Activated CD4-positive, CD25-positive, alpha-beta regulatory T cell treated with anti-CD3 and anti-CD28 coated beads, Interleukin-2, amount 50 U/mL, for 16 hours (primary cell): Measurements from ENCODE around the gene HOXC6.

Source experiments
- DNase-seq: peaks from one replicate; pipeline ENCODE4 v3.0.0-alpha.2; 2020; ENCODE audit warnings: low read depth, low spot score

HOXC6 gene

DNA sequence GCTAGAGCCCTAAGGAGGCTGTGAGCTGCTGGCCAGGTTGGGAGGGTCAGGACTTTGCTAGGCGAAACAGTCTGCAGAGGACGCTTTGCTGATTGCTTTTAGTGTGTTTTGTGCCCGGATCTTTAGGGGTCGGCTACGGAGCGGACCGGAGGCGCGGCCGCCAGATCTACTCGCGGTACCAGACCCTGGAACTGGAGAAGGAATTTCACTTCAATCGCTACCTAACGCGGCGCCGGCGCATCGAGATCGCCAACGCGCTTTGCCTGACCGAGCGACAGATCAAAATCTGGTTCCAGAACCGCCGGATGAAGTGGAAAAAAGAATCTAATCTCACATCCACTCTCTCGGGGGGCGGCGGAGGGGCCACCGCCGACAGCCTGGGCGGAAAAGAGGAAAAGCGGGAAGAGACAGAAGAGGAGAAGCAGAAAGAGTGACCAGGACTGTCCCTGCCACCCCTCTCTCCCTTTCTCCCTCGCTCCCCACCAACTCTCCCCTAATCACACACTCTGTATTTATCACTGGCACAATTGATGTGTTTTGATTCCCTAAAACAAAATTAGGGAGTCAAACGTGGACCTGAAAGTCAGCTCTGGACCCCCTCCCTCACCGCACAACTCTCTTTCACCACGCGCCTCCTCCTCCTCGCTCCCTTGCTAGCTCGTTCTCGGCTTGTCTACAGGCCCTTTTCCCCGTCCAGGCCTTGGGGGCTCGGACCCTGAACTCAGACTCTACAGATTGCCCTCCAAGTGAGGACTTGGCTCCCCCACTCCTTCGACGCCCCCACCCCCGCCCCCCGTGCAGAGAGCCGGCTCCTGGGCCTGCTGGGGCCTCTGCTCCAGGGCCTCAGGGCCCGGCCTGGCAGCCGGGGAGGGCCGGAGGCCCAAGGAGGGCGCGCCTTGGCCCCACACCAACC lies 1.5 kb downstream of the HOXC6 start:
- no peak for DNase-seq

DNA sequence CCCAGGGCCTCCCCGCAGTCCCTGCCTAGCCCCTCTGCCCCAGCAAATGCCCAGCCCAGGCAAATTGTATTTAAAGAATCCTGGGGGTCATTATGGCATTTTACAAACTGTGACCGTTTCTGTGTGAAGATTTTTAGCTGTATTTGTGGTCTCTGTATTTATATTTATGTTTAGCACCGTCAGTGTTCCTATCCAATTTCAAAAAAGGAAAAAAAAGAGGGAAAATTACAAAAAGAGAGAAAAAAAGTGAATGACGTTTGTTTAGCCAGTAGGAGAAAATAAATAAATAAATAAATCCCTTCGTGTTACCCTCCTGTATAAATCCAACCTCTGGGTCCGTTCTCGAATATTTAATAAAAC lies 2.2 kb downstream of the HOXC6 start:
- DNase-seq: no peak

DNA sequence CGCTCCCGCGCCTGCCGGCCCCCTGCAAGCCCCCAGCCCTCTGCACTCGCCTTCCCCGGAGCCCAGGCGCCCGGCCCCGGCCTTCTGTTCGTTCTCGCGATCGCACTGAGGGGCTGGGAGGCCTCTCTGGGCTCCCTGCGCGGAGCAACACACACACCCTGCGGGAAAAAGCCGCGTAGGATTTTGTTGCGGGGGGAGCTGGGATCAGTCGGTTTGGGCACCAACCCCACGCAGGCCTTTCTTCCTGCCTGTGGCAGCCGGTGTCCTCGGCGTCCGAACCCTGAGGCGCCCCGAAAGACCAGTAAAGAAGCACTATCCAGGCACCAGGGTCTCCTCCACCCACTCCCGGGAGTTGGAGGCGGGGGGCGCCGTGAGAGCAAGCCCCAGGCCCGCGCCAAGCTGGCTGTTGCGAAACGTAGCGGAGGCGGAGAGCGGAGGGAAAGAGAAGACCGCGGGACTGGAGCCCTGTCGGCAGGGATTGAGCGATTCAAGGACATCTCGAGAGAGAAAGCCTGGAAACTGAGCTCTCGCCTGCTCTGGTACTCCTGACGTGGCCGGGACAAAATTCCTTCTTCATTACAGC lies 2.7 kb downstream of the HOXC6 start:
- DNase-seq: no peak

DNA sequence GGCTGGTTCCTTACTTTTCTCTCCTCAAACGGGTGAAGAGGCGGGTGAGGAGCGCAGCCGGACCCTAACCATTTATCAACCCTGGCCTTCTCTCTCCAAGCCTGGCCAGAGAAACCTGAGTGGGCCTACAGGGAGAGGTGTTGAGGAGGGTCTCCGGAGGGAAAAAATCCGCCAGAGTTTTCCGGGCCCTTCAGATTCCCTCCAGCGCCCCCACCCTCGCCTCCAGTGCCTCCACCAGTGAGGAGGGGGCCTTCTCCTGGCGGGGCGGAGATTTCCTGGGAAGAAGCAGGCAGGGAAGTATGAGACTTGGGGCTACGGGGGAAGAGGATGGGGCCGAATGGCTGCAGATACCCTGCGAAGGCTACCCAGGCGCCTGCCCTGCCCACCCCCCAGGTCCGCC lies 3.2 kb downstream of the HOXC6 start:
- no peak for DNase-seq

DNA sequence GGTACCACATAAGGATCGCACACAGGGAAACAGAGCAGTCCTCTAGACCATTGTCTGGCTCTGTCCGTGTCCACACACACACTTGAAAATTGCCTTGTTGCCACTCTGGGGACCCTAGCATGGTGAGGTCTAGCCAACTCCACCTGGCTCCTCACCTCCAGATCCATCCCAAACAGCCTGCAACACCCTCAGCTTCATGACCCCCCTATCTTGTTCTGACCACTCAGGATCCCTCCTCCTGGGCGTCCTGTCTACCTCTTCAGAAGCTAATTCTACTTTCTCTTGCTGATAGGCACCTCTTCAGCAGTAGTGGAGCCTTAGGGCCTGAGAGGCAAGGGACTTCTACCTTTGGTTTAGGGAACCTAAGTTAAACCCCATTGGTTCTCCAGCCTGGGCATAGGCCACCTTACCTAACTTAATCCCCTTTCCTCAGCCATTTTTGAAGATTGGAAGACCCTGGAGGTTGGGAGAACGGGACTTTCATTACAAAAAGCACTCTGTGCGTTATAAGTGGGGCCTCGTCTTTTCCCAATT lies 3.9 kb downstream of the HOXC6 start:
- no peak for DNase-seq

DNA sequence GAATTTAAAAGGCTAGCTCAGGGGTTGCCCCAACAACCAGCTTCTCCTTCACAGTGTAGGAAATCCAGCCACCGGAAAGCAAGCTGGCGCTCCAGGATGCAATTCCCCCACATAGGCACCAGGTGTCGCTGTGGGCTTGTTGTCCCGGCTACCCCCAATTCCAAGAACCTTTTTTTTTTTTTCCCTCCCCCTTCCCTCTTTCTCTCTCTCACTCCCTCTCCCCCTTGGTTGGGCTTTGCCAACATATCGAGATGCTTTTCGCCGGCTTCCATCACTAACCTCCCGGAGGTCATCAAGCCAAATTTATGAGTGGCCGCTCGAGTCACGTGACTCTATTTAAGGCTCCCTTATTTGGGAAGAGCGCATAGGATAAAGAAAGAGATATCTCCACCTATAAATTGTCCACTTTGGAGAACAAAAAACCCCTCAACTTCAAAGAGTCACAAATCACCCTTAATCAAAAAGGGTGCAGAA lies 4.4 kb downstream of the HOXC6 start, which contains the start of gene HOXC5:
HOXC5 (plus strand) TSS at position 424 of the 474 bp plus-strand sequence. CDS start 73 bp downstream, outside the sequence.
- peak; percentile 6 for DNase-seq

DNA sequence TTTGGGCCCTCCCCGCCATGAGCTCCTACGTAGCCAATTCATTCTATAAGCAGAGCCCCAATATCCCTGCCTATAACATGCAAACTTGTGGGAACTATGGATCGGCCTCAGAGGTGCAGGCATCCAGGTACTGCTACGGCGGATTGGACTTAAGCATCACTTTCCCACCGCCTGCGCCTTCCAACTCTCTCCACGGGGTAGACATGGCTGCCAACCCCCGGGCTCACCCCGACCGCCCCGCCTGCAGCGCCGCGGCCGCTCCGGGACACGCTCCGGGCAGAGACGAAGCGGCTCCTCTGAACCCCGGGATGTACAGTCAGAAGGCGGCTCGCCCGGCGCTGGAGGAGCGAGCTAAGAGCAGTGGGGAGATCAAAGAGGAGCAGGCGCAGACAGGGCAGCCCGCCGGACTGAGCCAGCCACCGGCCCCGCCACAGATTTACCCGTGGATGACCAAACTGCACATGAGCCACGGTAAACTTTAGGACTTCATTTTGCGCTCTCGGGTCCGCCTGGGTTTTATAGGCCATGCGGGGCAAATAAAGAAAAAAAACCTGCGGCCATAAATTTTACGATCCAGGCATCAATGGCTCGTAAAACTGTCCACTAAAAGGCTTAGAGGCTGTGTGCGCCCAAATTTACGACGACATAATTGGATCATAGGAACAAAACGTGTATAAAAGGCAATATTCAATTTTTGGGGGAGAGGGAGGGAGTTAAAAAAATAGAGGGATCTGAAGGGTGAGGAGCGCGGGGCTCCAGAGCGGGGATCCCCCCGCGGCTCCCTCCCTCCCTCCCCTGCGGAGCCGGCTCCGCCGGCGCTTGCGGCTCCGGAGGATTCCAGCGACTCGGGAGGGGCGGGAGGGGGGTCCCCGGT lies 5.1 kb downstream of the HOXC6 start:
- DNase-seq: no peak

DNA sequence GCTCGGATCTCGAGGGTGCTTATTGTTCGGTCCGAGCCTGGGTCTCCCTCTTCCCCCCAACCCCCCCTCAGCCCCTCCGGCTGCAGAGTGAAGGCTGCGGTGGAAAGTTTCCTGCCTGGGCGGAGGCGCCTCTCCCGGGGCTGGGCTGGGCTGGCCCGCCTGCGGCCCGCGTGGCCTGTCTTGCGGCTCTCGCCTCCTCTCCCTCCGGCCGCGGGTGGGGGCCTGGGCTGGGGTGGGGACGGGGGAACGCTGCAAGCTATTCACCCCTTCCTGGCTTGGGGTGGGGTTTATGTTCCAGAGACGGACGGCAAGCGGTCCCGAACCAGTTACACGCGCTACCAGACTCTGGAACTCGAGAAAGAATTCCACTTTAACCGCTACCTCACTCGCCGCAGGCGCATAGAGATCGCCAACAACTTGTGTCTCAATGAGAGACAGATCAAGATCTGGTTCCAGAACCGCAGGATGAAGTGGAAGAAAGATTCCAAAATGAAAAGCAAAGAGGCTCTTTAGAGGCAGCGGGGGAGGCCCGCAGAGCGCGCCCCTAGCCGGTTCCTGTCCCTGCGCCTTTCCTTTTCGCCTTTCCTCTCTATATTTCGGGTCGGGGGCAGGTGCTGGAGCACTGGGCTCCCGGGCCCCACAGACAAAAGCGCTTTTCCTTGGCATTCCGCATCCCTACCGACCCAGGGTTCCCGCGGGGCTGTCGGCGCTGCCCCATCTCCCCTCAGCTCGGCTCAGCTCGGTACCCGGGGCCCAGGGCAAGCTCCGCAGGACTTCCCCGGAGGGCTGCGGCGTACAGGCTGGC lies 5.9 kb downstream of the HOXC6 start:
- DNase-seq: no peak

DNA sequence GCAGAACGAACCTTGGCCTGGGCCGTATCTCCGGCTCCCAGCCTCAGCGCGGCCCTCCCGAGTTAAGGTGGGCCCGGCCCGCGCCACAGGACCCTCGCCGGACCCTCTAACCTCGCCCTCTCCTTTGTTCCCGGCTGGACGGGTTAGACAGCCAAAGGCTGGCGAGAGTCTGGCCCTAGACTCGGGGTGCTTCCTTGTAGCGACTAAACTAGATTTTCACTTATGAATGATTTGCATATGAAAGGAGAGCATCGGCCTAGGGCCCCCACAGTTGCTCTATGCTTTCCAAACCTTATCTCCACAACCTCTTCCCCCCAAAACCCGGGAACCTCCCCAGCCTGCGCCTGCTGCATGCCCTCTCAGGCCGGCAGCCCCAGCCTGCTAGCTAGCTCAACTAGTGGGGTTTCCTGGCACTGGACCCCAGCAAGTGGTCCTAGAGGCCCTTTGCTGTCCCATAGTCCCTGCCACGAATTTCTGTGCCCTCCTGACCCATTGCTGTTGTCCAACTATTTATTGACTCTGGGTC lies 6.6 kb downstream of the HOXC6 start:
- no peak for DNase-seq

DNA sequence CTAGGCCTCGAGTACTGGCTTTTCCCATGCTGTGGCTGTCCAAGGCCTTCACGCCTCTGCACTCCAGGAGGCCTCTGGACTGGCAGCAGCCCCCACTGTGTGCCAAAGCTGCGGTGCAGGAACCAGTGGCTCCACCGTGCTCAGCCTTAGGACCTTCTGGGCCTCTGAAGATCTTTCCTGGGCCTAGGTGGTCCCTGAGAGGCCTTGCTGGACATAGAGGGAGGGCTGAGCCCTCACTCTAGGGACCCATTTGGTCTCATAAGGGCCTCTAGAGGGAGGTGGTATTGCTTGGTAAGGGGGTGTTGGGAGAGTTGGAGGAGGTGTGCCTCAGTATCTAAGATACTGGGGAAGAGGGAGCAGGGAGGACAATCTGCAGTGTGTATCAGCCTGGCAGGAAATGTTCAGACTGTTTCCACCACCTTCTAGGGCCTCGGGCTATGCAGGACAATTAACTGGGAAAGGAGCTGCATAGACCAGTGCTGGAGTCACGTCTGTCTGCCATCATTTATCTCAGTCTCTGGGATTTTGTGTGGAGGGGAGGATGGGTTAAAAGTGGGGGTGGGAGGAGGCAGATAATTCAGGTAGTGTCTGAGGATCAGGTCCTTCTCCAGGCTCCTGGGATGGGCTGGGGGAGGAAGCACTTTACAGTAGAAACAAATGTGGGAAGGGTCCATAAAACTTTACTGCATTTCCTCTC lies 7.5 kb downstream of the HOXC6 start:
- DNase-seq: no peak

DNA sequence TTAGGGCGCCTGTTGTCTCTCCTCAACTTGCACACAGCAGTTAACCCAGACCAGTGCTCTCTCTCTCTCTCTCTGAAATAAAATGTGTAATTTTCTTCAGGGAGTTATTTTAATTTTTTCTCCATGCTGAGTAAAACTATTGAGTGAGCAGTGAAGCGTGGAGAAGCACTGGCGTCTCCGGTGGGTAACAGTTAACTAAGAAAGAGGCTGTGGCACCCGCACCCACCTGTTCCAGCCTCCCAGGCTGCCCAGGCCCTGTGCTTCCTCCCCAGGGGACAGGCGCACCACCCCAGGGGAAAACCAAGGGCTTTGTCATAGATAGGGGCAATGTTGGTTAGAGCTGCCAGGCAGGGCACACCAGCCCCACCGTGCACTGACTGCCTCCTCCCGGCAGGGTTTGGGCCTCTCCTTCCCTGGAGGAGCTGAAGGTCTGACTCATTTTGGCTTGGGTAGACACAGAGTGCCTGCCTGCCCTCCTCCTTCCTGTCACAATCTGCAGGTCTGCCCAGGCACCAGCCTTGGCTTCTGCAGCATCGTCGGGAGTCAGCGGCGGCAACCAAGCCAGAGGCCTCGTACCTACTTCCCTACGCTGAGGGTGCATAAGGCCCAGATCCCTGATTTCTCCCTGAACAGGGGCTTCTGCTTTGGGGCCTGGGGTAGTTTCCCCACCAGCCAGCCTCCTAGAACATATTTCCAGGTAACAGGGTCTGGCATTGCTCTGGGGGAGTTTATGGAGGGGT lies 8.6 kb downstream of the HOXC6 start:
- no peak for DNase-seq

DNA sequence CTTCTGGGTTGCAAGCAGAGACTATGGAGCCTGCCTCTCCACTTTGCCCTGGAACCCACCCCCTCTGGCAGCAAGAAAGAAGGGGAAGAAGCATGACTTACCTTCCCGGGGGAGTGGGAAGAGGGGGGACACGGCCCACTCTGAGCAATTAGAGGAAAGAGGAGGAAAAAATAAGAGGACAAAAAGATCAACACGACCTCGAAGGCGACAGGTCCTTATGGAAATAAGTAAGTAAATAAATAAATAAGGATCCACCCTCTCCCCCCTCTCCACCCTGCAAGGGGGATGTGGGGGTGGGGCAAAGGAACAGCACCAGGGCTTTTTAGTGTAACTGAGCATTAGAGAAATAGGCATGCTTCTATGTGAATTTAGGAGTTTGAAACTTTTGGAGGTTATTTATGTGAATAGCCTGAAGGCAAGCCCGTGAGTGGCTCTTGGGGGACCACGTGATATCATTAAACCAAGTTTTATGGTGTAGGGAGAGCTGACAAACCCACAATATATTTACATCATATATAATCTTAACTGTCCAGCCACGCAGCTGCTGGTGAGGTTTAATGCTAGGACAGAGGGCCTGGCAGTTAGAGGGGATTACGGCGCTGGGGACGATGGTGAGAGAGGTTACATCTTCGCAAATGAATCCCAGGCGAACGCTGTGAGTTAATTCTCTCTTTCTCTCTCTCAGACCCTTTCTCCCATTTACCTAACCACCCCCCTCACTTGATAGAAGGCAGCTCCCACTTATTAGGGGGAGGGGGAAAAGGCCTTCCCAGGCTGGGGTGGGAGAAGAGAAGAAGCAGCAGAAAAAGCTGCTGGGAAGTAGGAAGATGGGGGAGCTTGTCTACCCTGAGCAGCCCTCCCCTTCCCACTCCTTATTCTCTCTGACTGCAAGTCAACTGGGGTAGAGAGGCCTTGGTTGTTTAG lies 9.4 kb downstream of the HOXC6 start:
- DNase-seq: no peak

DNA sequence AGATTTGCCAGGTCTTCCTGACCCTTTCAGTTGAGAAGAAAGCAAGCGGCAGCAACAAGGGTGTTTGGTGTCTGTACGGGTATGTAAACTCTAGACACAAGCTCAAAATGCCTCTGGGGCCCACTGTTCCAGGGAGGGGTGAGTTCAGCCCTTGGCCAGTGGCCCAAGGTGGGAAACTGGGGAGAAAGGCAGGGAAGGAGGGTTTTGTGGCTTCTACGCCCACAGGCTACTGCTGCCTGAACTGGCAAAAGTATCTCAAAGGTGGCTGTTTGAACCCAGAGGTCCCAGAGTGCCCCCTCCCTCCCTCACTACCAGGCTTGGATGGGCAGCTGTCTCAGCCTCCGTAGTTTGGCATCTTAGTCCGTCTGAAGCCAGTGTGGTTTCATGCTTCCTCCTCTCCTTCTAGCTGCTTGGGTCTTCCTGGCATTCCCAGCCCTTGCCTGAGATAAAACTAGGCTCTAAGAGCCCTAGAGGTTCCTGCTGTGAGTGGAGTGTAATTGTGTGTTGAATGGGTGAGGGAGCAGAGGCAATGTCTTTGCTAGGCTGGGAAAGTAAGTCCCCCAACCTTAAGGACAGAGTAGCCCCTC lies 10.1 kb downstream of the HOXC6 start:
- DNase-seq: no peak

DNA sequence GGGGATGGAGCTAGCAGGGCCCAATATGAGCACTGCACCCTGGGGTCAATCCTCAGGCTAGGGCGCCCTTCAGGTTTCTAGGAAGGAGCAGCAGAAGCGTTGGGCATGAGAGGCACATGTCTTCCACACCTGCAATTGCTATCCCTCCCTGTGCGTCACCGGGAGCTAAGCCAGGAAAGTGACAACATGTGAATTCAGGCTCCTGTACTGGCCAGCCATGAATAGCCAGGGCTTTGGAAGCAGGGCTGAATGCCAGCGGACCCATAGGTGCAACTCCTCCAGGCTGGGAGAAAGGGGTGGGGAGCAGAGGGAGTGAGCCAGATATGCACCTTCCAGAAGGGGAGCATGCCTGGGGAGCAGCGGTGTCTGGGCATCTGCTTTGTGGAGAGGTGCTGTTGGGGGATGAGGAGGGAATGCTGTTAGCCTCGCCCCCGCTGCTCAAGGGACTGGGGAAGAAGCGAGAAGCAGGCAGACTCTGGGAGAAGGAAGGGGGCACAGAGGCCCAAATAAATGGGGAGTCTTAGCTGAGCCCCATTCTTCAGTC lies 10.7 kb downstream of the HOXC6 start:
- DNase-seq: no peak

DNA sequence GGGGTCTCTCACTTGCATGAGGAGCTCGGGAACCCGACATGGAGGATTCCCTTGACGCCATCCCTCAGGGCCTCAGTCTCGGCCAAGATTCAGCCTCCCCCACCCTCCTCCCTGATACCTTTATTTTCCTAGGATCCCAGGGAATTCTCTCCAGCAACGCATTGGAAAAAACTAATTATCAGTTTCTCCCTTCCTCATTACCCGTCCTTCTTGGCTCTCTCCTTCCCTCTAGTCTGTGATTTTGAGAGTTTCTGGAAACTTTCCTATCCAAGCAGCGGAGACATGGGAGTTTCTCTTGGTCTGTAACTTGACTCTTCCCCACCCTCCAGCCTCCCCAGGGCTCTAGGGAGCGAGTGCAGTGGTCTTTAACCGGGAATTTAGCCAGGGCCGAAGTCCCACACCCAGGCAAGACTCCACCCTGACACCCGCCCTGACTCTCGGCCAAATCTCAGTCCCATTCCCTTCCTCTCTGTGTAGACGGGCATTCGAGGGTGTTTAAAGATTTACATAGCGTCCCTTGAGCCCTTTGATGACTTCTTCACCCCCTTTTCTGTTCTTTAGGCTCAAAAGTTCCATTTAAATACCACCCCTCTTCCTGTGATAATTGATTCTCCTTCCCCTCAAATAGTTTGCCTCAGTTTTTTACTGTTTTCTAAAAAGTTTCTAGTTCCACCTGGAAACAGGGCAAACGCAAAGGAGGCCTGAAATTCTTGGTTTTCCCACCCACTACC lies 11.3 kb downstream of the HOXC6 start:
- no peak for DNase-seq

DNA sequence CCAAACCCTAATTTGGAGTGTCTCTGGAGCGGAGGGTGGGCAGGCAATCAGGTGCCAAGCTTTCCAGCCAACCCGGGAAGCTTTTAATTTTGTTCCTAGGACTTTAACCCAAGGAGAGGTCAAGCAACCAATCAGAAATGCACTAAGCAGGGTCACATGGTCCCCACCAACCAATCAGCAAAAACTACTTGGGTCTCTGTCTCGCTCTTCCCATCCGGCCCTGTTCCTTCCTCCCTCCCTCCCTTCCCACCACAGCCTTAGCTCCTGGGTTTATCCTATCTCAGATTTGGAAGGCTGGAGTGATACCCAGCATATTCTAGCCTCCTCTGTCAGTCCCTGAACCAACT lies 11.9 kb downstream of the HOXC6 start:
- DNase-seq: no peak

DNA sequence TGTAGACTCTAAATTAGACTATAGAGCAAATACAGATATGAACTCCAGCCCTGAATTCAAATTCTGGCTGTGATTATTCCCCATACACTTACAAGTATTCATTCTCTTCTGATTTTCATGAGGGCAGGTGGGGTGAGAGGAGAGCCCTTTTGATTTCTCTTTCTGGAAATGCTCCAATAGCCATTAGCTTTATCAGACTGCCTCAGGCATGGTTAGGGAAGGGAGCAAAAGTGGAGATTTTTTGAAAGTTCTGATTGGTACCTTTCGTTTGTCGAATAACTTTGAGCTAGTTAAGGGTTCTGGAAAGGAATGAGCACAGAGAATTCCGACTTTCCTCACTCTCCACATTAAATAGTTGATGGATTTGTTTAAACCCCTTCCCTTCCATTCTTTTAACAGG lies 12.4 kb downstream of the HOXC6 start:
- no peak for DNase-seq
